ENCODE data around the gene SRSF1.
"Not testable (repeated sequence)": the region's sequence is repeated elsewhere in the genome, so short reads cannot be mapped to it uniquely, and the experiment has no call there.

Gene SRSF1

GRCh38 chr17:57968456-57968855 lies 38.6 kb downstream of the SRSF1 start:
- no peak overlapping the region for H3K9ac ChIP-seq

GRCh38 chr17:57966875-57967274 lies 40.2 kb downstream of the SRSF1 start:
- peaks cover 10% of the 10 kb centered on the region for H3K36me3 ChIP-seq
- H3K27me3 ChIP-seq = no peaks in the 10 kb centered on the region
- TF ChIP-seq Cebpa-rat (IDR thresholded peaks at IDR 0.05) = no peak
- no peak overlapping the region for H3K9ac ChIP-seq
- no peak overlapping the region for H3K27ac ChIP-seq
- no peaks in the 10 kb centered on the region for H3K4me1 ChIP-seq
- peaks cover 9% of the 10 kb centered on the region; the same call in 1 of the 2 replicates for H4K20me1 ChIP-seq
- H3K9me3 ChIP-seq = no peaks in the 10 kb centered on the region
- H3K4me2 ChIP-seq = no peak overlapping the region
- H3K4me3 ChIP-seq = no peak overlapping the region

More at GRCh38 chr17:57968456-57968855, 38.6 kb downstream of the SRSF1 start:
- no peak overlapping the region for H3K27ac ChIP-seq
- no peak overlapping the region for H3K4me3 ChIP-seq
- no peaks in the 10 kb centered on the region for H3K9me3 ChIP-seq
- H3K4me2 ChIP-seq = no peak overlapping the region
- no peaks in the 10 kb centered on the region for H3K27me3 ChIP-seq
- no peak for TF ChIP-seq Cebpa-rat (IDR thresholded peaks at IDR 0.05)
- peaks cover 24% of the 10 kb centered on the region for H3K36me3 ChIP-seq
- no peaks in the 10 kb centered on the region for H3K4me1 ChIP-seq
- peaks cover 14% of the 10 kb centered on the region; the same call in 1 of the 2 replicates for H4K20me1 ChIP-seq

GRCh38 chr17:57966246-57966645 lies 40.8 kb downstream of the SRSF1 start:
- Histone ChIP-seq H3K4me1 (no peaks in the 10 kb centered on the region), H3K4me3 (no peak overlapping the region), H3K9ac (no peak overlapping the region), H3K27me3 (no peaks in the 10 kb centered on the region), H3K27ac (no peak overlapping the region), H4K20me1 (peaks cover 3% of the 10 kb centered on the region; the same call in 1 of the 2 replicates), H3K36me3 (peaks cover 4% of the 10 kb centered on the region; the same call in 1 of the 2 replicates), H3K9me3 (no peaks in the 10 kb centered on the region), H3K4me2 (no peak overlapping the region)
- no peak for TF ChIP-seq Cebpa-rat (IDR thresholded peaks at IDR 0.05)

GRCh38 chr17:57965521-57966160 lies 41.4 kb downstream of the SRSF1 start:
- H3K27me3 ChIP-seq = no peaks in the 10 kb centered on the region
- H4K20me1 ChIP-seq = no peaks in the 10 kb centered on the region
- TF ChIP-seq Cebpa-rat (IDR thresholded peaks at IDR 0.05) = no peak
- no peak overlapping the region for H3K9ac ChIP-seq
- no peaks in the 10 kb centered on the region for H3K9me3 ChIP-seq
- H3K4me3 ChIP-seq = no peak overlapping the region
- H3K27ac ChIP-seq = no peak overlapping the region
- H3K4me2 ChIP-seq = no peak overlapping the region
- no peaks in the 10 kb centered on the region for H3K4me1 ChIP-seq
- H3K36me3 ChIP-seq = no peaks in the 10 kb centered on the region

GRCh38 chr17:57963149-57963511 lies 43.9 kb downstream of the SRSF1 start:
- Histone ChIP-seq H3K4me2 (no peak overlapping the region), H3K4me3 (no peak overlapping the region), H3K27ac (no peak overlapping the region), H3K36me3 (no peaks in the 10 kb centered on the region), H3K9ac (no peak overlapping the region), H3K9me3 (no peaks in the 10 kb centered on the region), H4K20me1 (no peaks in the 10 kb centered on the region), H3K4me1 (no peaks in the 10 kb centered on the region), H3K27me3 (no peaks in the 10 kb centered on the region)
- TF ChIP-seq Cebpa-rat (IDR thresholded peaks at IDR 0.05) = no peak

- Histone ChIP-seq H3K36me3 (no peaks in the 10 kb centered on the region), H3K27ac (no peak overlapping the region), H3K4me3 (no peak overlapping the region), H3K9ac (no peak overlapping the region), H3K4me1 (peaks cover 5% of the 10 kb centered on the region; the same call in 1 of the 2 replicates), H3K9me3 (no peaks in the 10 kb centered on the region), H3K27me3 (peaks cover under 1% of the 10 kb centered on the region; the same call in 1 of the 2 replicates), H3K4me2 (no peak overlapping the region), H4K20me1 (peaks cover 4% of the 10 kb centered on the region; the same call in 1 of the 2 replicates)
- no peak for TF ChIP-seq Cebpa-rat (IDR thresholded peaks at IDR 0.05)
These were observed 44.5 kb downstream of the SRSF1 start for GRCh38 chr17:57962279-57963148.

GRCh38 chr17:57959929-57960328 lies 47.1 kb downstream of the SRSF1 start:
- Histone ChIP-seq H3K27ac (no peak overlapping the region), H4K20me1 (peaks cover 22% of the 10 kb centered on the region), H3K27me3 (peaks cover 11% of the 10 kb centered on the region), H3K36me3 (no peaks in the 10 kb centered on the region), H3K4me3 (no peak overlapping the region), H3K4me2 (no peak overlapping the region), H3K9ac (no peak overlapping the region), H3K9me3 (no peaks in the 10 kb centered on the region), H3K4me1 (peaks cover 27% of the 10 kb centered on the region)
- TF ChIP-seq Cebpa-rat (IDR thresholded peaks at IDR 0.05) = no peak

- H3K4me2 ChIP-seq, H3K9ac ChIP-seq, H3K27ac ChIP-seq, H3K36me3 ChIP-seq, H3K9me3 ChIP-seq, H3K4me3 ChIP-seq: not testable (repeated sequence)
- Histone ChIP-seq H3K4me1 (peaks cover 38% of the 10 kb centered on the region), H3K27me3 (peaks cover 26% of the 10 kb centered on the region), H4K20me1 (peaks cover 22% of the 10 kb centered on the region)
These were observed 48.7 kb downstream of the SRSF1 start for GRCh38 chr17:57958391-57958790.

GRCh38 chr17:57957886-57958285 lies 49.2 kb downstream of the SRSF1 start:
- H3K27ac ChIP-seq = no peak overlapping the region
- H3K9ac ChIP-seq = no peak overlapping the region
- TF ChIP-seq Cebpa-rat (IDR thresholded peaks at IDR 0.05) = no peak
- peaks cover 22% of the 10 kb centered on the region for H4K20me1 ChIP-seq
- no peak overlapping the region for H3K4me2 ChIP-seq
- H3K36me3 ChIP-seq = no peaks in the 10 kb centered on the region
- peaks cover 31% of the 10 kb centered on the region for H3K27me3 ChIP-seq
- H3K9me3 ChIP-seq = no peaks in the 10 kb centered on the region
- peaks cover 38% of the 10 kb centered on the region for H3K4me1 ChIP-seq
- H3K4me3 ChIP-seq = no peak overlapping the region
